GM21526 (cell line): ENCODE data around the gene KIDINS220.

Source experiments
- ATAC-seq: cut with Tn5 transposase; IDR thresholded peaks from one replicate; pipeline ENCODE4 v1.9.1; 2021; ENCODE audit warnings: moderate library complexity; ENCODE audit not compliant: unreplicated experiment, low FRiP score

The KIDINS220 gene

GRCh38 chr2:8710951-8711350 is 126.5 kb downstream of the KIDINS220 start:
- no peak for ATAC-seq

DNA sequence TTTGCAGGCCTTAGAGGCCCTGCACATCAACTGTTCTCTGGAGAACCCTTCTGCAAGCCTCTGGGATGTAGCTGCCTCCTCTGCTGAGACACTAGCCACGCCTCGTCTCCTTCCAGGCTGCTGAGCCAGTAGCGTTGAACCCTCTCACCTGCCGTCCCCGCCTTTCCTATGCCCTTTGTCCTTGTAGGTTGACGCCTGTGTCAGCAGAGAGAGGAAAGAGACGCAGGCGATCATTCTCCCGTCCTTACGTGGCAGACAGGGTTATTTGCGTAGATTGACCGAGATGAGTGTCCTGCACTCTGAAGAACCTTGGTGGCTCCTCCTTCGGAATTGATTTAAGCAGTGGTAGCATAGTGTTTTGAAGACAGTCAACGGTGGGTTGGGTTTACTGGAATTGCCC is 127.8 kb downstream of the KIDINS220 start:
- no peak for ATAC-seq

DNA sequence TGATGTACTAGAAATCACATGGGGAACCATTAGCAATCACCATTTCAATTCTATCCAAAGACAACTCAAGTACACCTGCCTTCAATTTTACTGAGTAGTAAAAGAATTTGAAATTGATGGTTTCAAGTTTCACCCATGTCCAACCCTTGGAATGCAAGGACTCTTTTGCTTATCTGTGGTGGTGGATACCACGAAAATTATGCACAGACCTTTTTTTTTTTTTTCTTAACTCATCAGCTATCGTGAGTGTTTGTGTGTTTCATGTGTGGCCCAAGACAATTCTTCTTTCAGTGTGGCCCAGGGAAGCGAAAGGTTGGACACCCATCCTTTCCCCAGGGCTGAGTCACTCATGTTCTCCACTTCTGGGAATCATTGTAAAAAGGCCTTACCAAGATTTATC is 132.5 kb downstream of the KIDINS220 start:
- ATAC-seq: no peak

GRCh38 chr2:8701681-8702379 is 135.6 kb downstream of the KIDINS220 start:
- no peak for ATAC-seq

DNA sequence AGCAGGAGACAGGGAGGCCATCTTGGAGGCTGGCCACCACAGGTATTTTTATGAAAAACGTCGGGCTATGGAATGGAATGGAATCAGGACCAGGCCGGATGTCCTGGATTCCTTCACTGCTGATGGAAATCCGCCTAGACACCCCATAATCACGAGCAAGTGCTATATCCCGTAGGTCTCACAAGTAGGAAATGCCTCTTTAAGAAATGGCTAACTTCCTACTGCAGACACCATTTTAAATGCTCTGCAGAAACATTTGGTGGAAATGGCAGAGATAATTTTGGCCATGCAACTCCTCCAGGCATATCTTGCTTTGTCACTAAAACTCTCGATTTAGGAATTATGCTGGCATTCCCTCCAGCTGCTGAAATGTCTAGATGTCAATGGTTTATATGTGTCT is 137.6 kb downstream of the KIDINS220 start:
- ATAC-seq: no peak

- ATAC-seq: no peak
These were observed 140.2 kb downstream of the KIDINS220 start for GRCh38 chr2:8697190-8697589.

DNA sequence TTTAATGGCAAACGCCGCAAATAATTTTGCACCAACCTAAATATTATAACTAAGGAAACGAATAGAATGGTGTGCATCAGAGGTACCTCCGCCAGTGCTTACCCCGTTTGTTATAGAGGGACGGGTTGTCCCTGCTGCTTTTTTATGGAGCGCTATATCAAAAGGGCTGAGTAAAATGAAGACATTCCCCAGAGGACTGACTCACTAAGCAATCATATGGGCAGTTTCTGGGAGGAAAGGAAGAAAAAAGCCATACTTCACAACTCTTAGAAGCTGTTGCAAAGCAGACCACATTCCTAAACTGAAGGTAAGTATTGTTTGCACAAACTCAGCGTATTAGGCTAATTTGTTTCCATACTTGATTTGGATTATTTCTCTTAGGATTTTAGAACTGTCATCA is 142.7 kb downstream of the KIDINS220 start:
- no peak for ATAC-seq

- ATAC-seq: no peak
These were observed 144.1 kb downstream of the KIDINS220 start for GRCh38 chr2:8693157-8693821.

DNA sequence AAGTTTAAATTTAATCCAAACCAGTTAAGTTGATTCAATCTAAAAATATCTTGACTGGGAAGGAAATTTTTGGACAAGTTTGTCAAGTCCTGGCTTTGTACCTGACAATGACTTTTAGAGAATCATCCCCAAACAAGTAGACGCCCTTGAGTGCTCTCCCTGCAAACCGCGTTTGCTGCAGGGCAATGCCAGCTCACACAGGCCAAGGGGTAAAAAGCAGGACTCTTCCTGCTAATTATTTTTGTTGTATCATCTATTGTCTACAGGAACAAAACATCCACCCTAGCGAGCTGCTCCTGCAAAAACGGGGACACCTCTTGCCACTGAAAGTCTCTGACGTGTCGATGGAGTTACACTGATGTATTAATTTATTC is 144.6 kb downstream of the KIDINS220 start:
- ATAC-seq: no peak

DNA sequence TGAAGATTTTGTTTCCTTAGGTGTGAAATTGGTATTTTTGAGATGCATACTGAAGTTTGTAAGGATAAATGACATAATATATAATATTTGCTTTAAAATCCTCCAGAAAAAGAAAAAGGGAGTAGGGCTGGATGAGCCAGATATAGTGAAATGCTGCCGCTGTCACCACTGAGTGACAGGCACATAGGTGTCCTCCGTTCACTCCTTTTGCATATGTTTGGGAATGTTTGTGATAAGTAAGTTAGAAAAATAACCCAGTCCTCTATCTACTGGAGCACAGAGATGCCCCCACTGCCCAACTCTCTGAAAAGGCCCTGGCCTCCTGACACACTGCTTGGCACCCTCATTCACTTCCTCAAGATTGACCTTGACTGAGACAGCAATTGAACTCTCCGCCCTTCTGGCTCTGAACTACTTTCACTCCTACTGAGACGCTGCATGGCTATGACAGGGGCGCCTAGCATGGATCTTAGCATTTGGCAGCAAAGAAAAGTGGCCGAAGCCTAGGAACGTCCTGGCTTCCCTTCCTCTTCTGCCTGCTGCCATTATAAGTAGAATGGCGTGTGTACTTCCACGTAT is 145.5 kb downstream of the KIDINS220 start:
- ATAC-seq: no peak

- ATAC-seq: peak; percentile 25
These were observed 151.6 kb downstream of the KIDINS220 start for GRCh38 chr2:8685697-8686358.

DNA sequence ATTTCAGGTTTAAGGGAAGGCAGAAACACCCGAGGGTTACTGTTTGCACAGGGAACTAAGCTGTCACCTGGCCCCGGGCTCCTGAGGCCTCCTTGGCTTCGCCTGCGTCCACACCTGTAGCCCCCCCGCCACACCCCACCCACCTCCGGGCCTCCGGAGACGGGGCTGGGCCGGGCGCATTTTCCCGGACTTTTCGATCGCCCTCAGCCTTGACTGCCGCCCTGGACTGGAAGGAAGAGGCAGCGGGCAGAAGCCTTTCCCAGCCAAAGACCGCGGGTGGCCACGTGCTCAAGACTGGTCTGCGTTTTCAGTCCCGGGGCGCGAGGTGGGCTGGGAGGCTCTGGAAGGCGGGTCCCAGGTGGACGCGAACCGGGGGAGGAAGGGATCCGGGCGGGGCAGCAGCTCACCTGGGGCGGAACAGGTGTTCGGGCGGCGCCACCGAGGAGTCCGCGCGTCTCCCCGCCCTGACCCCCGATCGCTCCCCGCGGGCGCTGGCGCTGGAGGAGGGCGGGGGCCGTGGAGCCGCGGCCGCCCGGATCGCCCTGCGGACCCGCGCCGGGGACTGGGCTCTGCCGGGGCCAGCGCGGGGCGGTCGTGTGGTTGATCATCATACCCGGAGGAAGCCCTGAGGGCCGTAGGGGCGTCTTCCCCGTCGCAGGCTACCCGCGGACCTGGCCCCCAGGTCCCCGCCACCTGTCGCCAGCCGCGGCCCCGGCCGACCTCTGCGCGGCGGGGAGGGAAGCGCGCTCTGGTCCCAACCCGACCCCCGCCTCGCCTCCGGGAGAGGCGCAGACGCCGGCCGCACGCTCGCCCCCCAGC is 152.3 kb downstream of the KIDINS220 start:
- ATAC-seq: no peak

DNA sequence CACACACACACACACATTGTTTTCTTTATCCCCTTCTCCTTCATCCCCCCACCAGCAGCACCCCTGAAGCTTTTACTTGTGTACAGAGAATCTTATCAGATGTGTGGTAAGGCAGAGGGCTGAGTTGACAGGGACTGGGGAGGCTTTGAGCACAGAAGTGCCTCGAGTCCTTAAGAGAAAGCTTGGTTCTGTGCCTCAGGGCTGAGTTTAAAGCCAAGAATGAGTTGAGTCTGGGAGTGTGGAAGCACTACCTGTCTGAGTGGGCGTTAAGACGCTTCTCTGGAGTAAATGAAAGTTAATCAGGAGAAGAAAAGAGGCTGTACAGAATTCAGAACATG is 152.9 kb downstream of the KIDINS220 start:
- ATAC-seq: no peak

GRCh38 chr2:8682719-8683667 is 154.4 kb downstream of the KIDINS220 start:
- no peak for ATAC-seq

- ATAC-seq: peak; percentile 65
These were observed 155.4 kb downstream of the KIDINS220 start, which contains the start of gene ID2 for GRCh38 chr2:8681786-8682692. ID2 (plus strand) TSS chr2:8682056; CDS start chr2:8682166, 110 bp downstream.

GRCh38 chr2:8680822-8681760 is 156.3 kb downstream of the KIDINS220 start:
- ATAC-seq: no peak
